ENCODE results near the gene GFY.

GFY gene, protein sequence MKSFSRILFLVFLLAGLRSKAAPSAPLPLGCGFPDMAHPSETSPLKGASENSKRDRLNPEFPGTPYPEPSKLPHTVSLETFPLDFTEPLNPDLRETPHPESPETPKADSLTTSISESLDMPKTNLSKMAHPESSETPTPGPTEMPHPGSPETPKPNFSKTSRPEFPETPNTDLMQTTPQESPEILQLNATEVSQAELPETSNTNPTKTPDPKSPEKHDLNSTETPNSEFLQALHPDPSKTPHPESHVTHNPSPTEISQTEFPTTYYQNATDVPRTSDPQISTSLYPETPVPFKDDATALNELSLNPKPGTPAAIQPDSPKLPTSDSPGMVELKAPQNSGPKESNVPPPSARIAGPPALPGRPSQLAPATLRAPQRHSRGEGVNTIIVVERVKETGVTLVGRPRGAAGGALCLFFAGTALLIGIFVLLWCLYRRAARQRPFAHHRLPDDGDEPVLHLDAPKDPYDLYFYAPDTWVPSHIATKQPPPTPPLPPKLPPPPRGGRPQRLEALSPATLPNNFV

DNA sequence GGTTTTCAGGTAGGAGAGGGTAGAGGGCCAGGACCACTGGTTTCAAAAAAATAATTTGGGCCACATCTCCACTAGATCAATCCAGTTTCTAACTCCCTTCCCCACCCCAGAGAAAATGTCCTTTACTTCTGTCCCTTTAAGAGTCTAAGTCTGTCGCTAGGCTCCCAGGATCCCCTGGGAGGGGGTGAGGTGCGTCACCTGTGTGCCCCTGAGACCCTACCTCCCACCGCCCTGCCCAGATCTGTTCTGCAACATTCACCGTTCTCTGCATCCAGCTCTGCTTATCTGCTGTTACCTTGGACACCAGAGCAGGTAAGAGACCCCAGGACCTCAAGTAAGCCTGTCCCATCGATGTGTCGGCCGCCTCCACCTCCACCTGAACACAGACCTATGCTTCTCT is at the start of gene GFY:
Gene GFY, plus strand, starts transcription at position 211 of the 400 bp plus-strand sequence. CDS start 1,043 bp downstream, outside the sequence.
- DNase-seq (ENCODE audit: low spot score): no peak

DNA sequence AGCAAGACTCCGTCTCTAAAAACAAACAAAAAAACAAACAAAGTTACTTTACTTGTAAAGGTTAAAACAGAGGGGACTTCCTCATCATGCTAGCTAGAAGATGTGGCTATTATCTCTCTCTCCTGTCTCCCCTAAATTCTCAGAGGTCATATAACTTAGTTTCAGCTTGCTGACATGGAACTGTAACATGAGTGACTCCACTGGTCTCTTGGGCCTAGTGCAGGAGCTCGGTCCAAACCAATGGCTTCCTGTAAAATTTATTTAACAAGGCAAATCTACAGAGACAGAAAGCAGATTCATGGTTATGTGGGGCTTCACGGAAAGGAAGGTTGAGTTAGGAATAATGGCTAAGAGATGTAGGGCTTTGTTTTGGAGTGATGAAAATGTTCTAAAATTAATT is 46.7 kb upstream of the GFY start:
- no peak for DNase-seq (ENCODE audit: low spot score)

DNA sequence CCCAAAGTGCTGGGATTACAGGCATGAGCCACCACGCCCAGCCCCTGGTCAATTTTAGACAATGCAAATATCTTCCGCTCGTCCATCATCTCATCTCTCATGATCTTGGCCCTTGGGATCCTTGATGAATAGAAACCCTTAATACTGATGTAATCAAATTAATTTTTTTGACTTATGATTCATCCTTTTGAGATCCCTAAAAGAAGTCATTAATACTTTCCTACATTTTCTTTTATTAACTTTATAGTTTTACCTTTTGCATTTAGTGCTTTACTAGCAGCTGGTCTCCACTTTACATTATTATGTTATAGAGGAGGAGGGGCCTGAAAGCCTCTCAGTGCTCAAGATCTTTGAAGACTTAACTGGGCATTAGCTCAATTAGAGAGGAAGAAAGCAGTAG is 44.8 kb upstream of the GFY start:
- no peak for DNase-seq (ENCODE audit: low spot score)

DNA sequence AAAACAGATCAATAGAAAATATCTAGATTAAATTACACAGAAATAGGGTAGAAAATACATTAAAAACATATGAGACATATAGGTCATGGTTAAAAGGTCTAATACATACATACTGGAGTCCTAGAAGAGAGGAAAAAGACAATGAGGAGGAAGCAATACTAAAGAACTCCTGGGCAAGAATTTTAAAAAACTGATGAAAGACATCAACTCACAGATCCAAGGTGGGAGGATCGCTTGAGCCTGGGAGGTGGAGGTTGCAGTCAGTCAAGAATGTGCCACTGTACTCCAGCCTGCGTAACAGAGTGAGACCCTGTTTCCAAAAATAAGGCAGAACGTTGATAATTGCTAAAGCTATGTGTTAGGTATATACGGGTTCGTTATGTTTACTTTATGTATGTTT is 42.5 kb upstream of the GFY start:
- DNase-seq (ENCODE audit: low spot score): no peak

DNA sequence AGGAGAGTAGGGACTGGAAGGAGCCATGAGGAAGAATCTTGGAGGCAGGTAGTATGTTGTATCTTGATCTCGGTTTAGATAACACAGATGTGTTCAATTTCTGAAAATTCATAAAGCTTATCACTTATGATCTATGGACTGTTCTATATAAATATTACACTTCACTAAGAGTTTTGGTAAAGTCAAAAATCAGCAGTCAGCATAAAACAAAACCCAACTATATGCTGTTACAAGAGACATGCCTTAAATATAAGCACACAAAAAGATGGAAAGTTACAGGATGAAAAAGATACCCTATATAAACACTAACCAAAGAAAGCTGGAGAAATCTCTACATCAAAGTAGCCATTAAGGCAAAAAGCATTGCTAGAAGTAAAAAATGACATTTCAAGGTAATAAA is 41.6 kb upstream of the GFY start:
- no peak for DNase-seq (ENCODE audit: low spot score)

DNA sequence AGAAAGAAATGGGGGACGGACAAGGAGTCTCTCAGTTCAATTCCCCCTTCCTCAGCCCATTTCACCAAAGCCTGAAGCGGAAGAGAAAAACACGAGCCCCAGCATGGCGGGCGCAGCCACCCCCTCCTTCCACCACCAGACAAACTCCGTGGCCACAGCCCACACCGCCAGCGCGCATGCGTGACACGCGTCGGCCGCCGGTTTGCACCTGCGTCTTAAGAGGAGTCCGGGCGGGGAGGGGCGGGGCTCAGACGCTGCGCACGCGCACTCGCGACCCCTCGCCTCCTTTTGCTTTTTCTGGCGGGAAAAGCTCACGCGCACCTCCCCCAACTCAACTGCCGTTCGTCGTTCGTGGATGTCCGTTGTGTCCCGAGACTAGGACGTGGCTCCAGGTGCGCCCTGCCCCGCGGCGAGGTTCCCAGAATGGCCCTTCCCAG is 37.2 kb upstream of the GFY start, which contains the start of gene KASH5:
Gene KASH5, plus strand, starts transcription at position 314 of the 437 bp plus-strand sequence. CDS start 2,635 bp downstream, outside the sequence.
- DNase-seq (ENCODE audit: low spot score): peak; percentile 45

DNA sequence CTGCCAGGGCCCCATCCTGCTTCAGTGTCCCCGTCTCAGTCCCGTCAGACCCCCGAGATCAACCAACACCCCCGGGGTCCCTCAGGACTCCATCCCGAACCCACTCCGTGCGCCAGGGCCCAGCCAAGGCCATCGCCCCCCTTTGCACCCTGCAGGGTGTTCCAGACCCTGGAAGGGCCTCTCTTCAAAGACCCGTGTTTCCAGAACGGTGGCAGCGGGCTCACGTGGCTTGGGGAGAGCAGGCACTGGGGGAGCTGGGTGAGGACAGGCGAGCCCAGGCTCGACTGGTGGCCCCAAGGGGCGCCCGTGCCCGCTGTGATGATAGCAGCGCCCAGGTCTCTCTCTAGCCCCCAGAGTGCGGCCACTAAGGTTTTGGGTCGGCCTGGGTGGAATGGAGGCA is 35.8 kb upstream of the GFY start:
- DNase-seq (ENCODE audit: low spot score): no peak

DNA sequence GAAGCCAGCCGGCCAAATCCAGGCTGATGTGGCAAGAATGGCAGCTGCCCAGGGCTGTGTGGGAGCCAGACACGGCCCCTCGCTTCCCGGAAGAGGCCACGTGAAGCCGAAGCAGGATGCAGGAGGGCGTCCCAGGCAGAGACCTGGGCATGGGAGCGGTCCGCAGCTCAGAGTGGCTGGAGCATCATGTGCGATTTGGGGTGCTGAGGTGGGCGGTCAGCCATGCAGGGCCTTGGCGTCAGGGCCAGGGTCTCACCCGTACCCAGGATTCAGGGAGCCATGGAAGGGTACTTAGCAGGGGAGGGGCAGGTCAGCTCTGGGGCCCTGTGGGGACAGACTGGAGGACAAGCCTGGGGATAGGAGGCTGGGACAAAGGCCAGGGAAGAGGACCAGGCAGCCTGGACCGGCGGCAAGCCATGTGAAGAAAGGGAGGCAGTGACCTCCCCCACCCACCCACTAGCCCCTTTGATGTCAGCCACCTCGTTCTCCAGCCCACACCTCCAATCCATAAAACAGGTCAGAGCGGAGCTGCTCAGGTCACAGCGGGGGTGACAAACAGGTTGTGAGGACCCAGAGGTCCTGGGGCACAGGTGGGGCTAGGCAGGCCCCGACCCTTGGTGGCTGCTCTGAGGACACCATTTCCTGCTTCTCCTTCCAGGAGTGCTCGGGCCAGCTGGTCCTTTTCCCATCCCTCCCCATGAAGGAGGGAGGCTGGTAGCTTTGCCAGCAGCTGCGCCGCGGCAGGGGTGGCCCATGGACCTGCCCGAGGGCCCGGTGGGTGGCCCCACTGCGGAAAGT is 34.9 kb upstream of the GFY start:
- DNase-seq (ENCODE audit: low spot score): no peak

DNA sequence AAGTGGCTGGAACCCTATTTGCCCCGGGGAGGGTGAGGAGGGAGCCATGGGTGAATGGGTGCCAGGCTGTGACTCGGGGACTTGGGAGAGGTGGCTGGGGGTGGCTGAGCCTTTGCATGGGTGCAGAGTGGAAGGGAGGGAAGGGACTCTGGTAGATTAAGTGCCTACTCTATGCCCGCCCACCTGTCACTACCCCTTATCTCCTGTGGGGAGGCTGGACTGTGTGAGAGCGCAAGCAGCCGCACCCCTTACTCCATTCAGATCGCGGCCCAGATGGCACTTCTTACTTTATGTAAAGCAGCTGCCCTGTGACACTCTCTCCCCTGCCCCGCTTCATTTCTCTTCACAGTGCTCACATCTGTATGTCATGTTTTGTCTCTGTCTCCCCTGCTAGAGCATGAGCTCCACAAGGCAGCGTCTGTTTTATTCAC is 34.2 kb upstream of the GFY start:
- DNase-seq (ENCODE audit: low spot score): no peak

DNA sequence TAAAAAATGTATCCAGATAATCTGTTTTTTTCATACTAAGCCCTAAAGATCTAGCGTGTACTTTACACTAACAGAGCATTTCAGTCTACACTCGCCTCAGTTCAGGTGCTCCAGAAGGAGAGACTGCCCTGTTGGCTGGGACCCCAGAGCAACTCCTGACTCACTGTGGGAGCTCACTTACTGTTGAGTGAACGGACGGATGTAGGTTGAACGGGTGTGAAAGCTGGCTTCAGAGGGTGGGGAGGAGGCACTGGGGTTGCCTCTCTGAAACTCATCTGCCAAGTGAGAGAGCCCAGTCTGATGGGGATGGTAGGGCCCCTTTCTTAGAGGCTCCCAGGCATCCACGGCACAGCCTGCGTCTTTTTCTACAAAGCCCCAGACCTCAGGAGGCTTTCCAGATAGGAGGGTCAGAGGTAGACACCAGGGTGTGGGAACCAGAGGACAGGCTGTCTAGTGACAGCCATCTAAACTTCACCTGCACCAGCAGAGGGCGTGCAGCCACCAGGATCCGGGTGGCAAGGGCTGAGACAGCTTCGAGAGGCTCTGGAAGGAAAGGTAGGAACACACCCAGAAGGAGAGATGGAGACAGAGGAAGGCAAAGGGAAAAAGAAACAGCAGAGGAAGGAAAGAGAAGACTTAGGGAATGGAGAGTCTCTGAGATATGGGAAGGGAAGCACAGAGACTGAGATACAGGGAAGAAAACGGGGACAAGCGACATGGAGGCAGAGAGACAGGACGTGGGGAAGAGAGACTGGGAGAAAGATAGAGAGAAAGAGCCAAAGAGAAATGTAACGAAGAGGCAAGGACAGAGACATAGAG is 33.4 kb upstream of the GFY start:
- DNase-seq (ENCODE audit: low spot score): peak; percentile 87

DNA sequence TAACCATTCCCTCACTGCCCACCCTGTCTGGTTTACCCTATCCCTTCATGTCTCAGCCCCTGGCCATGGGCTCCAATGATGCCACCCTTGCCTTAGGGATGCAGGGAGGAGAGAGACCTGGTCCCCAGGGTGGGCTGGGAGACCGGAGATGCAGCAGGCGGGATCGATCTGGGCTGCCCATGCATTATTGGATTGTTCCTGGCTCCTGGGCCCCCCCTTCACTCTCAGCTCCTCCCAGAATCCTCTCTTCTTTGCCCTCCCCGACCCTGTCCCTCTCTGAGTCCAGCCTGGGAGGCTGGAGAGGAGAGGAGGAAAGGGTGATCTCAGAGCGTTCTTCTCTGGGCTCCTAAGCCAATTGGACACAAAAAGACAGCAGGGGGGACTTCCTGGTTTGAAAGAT is 31.3 kb upstream of the GFY start:
- DNase-seq (ENCODE audit: low spot score): no peak

DNA sequence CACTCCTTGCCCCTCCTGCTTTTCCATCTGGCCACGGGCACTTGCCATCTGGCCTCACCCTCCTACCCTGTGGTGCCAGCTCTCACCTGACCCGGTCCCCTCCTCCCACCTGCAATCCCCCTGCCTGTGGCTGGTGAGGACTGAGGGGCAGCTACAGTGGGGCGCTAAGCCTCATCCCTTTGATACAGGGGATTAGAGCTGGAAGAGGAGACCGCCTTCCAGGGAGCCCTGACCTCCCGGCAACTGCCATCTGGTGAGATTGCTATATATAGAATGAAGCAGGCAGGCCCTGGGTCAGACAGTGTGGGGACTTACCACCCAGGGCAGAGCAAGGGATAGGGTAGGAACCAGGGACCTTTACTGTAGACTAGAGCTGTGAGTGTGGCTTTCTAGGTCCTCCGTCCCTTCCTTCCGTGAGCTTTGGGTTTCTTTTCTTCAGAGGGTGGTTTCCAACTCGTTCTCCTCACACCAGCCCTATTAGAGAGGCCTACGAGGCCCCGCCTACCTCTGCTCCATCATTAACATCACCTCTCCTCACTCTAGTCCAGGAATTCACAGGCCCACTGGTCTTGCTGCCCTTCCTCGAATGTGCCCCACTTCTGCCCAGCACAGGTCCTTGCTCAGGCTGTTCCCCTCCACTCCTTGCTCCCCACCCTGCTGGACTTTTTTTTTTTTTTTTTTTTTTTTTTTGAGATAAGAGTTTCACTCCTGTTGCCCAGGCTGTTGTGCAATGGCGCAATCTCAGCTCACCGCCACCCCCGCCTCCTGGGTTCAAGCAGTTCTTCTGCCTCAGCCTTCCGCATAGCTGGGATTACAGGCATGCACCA is 29.4 kb upstream of the GFY start:
- no peak for DNase-seq (ENCODE audit: low spot score)

DNA sequence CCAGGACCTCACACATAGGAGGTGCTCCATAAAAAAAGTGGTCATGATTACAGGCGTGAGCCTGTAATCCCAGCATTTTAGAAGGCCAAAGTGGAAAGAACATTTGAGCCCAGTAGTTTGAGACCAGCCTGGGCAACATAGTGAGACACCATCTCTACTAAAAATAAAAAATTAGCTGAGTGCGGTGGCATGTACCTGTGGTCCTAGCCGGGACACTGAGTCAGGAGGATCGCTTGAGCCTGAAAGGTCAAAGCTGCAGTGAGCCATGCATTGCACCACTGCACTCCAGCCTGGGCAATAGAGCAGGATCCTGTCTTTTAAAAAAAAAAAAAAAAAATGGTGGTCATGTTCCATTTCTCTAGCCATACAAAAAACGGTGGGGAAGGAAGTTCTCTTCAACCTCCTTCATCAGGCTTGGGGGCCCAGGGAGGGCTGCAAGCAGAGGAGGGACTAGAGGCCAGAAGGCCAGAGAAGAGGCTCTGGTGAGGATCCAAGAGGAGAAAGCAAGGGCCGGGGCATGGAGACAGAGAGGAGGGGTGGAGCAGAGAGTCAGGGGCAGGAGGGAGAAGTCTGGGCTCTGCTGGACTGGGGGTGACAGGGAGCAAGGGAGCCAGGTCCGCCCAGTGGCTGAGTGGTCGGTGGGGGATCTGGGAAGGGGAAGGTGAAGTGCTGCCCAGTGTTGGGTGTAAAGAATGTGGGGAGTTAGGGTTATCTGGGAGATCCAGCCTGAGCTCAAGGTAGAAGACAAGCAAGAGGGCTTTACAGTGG is 28.3 kb upstream of the GFY start:
- DNase-seq (ENCODE audit: low spot score): no peak

DNA sequence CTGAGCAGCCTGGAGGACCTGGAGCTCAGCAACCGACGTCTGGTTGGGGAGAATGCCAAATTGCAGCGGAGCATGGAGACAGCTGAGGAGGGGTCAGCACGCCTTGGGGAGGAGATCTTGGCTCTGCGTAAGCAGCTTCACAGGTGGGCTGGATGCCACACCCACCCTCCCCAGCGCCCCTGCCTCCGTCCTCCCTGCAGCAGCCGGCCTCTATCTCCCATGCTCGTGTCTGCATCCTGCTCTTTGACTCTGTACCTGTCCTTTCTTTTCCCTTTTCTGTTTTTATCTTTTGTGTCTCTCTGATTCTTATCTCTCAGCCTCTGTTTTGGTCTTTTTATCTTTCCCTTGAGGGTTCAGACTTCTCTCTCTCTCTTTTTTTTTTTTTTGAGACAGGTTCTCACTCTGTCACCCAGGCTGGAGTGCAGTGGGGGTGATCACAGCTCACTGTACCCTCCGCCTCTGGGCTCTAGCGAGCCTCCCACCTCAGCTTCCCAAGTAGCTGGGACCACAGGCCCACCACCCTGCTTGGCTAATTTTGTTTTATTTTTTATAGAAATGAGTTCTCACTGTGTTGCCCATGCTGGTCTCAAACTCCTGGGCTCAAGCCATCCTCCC is 27.1 kb upstream of the GFY start:
- DNase-seq (ENCODE audit: low spot score): no peak

DNA sequence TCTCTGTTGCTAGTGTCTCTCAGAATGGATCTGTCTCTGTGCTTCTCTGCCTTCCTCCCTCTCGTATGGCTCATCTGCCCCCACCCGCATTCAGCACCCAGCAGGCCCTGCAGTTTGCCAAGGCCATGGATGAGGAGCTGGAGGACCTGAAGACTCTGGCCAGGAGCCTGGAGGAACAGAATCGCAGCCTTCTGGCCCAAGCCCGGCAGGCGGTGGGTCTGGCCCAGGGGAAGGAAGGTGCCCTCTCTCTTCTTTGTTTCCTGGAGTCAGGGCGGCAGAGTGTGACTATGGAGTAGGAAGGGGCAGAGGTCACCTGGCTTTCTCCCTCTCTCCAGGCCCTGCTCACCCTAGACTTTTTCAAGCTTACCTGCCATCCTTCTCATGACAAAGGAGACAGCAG is 26.3 kb upstream of the GFY start:
- no peak for DNase-seq (ENCODE audit: low spot score)

DNA sequence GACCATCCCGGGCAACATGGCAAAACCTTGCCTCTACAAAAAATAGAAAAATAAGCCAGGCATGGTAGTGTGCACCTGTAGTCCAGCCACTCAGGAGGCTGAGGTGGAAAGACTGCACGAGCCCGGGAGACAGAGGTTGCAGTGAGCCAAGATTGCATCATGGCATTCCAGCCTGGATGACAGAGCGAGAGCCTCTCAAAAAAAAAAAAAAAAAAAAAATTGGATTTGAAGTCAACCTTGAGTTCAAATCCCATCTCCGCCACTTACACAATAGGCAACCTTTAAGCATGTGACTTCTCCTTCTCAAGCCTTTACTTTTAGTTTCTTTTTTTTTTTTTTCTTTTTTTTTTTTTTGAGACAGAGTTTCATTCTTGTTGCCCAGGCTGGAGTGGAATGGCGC is 25.2 kb upstream of the GFY start:
- DNase-seq (ENCODE audit: low spot score): no peak

DNA sequence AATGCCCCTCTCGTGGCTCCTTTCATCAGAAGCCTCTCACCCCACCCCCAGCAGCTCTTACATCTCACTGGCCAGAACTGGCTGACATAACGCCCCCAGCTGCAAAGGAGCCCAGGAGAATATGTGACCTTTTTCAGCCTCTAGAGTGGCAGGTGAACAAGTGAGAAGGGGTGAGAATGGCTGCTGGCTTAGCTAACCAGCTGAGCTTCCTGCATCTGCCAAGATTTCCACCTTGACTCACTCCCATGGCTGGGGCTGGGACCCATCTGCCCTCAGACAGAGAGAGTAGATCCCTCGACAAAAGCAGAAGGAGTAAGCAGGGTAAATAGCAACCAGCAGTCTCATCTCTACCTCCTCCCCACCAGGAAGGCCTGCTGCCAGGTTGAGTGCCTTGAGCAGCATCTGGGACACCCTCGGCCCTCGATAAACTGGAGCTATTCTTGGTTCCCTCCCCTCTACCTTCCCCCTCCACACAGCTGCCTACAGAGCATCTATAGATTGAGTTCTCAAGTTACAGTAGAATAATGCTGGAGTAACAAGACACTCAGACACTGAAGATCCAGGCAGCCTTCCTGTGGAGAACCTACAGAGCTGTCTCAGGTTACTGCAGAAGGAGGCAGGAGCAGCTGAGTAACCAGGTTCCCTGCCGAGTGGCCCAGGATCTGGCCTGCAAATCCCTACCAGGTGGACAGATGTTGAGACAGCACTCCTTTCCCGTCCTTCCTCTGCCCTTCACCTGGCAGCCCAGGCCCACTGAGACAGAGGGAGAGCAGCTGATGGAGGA is 21.6 kb upstream of the GFY start:
- DNase-seq (ENCODE audit: low spot score): peak; percentile 73

DNA sequence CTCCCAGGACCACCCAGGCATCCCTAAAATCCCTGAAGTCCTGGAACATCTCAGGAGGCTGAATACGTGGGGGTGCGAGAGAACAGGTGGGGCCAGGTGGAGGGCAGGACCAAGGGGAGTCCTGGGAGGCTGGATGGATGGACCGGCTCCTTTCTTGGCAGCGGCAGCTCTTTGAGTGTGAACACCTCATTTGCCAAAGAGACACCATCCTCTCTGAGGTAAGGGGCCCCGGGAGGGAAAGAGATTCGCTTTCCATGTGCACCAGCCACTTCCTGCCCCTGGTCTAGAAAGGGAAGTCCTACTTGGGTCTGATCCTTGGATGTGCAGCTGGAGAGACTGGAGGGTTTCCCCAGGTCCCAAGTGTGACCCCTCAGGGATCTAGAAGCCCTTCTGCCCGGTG is 18.1 kb upstream of the GFY start:
- no peak for DNase-seq (ENCODE audit: low spot score)

DNA sequence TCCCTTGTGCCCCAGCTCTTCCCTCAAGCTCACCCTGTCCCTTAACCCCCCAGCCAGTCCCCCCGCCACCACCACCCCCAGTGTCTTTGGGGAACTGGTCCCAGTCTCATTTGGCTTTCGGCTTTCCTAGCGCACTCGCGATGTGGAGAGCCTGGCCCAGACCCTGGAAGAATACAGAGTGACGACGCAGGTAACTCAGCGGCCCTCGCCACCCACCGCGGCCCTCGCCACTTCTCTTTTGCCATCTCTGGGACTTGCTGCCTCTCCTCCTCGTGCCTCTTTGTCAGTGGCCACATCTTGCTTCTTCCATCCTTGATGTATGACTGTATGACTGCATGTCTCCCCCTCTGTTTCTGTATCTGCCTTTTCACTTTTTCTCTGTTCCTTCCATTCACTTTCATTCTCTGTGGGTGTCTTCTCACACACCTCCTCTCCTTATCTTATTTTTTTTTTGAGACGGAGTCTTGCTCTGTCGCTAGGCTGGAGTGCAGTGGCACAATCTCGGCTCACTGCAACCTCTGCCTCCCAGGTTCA is 17.6 kb upstream of the GFY start:
- no peak for DNase-seq (ENCODE audit: low spot score)

All from SW480 (cell line).